Activated naive CD8-positive, alpha-beta T cell (primary cell): ENCODE results near the gene KRT78.
"Not testable (repeated sequence)": the region's sequence is repeated elsewhere in the genome, so short reads cannot be mapped to it uniquely, and the experiment has no call there.

Experiments
- H3K27ac Mint-ChIP-seq: one replicate; pipeline ENCODE4 v1.8.0; 2021; ENCODE audit warnings: mixed read lengths
- H3K27me3 Mint-ChIP-seq: one replicate; pipeline ENCODE4 v1.8.0; 2021; ENCODE audit warnings: mixed read lengths
- H3K36me3 Mint-ChIP-seq: one replicate; pipeline ENCODE4 v1.8.0; 2021; ENCODE audit warnings: mixed read lengths
- H3K4me1 Mint-ChIP-seq: one replicate; pipeline ENCODE4 v1.8.0; 2021; ENCODE audit warnings: low read depth, mixed read lengths
- H3K4me3 Mint-ChIP-seq: one replicate; pipeline ENCODE4 v1.8.0; 2021; ENCODE audit warnings: mild to moderate bottlenecking, mixed read lengths
- H3K9me3 Mint-ChIP-seq: one replicate; pipeline ENCODE4 v1.8.0; 2021; ENCODE audit warnings: low read depth, mixed read lengths

KRT78 gene

DNA sequence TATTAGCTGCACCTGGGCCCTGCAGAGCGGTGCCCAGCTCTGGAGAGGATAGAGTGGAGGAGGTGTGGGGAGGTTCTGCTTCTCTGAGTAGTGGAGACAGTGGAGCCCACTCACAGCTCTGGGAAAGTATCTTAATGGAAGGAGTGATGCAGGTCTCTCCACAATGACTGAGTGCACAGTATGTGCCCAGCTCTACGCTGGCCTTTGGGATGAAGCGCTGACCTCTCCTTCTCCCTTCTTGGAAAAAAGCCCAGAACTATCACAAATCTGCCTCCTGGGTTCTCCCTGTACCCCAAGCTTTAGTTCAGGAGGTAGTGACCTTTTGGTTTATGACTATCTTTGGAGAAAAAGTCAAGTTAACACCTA lies 52.4 kb downstream of the KRT78 start:
- no peaks in the 10 kb centered on the region for H3K9me3 Mint-ChIP-seq
- H3K27ac Mint-ChIP-seq = no peak overlapping the region
- no peak overlapping the region for H3K4me3 Mint-ChIP-seq
- no peaks in the 10 kb centered on the region for H3K36me3 Mint-ChIP-seq
- peaks cover 14% of the 10 kb centered on the region for H3K4me1 Mint-ChIP-seq
- H3K27me3 Mint-ChIP-seq = peaks cover 1% of the 10 kb centered on the region

DNA sequence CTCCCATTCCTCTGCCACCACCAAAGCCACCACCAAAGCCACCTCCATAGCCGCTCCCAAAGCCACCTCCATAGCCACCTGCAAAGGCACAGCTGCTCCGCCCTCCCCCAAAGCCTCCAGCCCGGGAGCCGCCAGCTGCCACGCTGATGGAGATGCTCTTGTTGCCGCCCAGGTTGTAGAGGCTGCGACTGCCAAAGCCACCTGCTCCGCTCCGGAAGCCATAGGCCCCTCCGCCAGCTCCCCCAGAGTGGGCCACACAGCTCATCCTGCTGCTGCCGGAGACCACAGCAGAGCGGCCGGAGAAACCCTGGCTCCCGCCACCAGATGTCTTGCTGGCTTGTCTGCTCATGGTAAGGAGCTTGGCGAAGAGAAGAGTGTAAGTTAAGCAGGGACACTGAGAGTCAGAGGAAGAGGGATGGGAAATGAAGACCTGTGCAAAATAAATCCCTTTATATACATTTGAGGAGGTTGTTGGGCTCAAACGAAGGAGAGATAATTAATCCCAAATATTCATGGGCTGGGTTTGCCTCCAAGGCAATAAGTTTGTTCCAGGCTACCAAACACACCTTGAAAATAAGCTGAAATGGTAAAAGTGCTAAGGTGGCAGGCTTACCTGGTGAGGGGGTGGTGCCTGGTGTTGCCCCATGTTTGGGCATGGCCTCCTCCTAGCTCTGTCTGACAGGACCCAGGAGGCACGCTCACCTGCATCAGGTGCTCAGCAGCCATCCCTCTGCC lies 52.9 kb downstream of the KRT78 start, which contains the start of gene KRT3:
KRT3 (minus strand) TSS at position 424 of the 735 bp plus-strand sequence; CDS start at position 349, 75 bp downstream.
- H3K4me3 Mint-ChIP-seq = no peak within 1 kb of the TSS
- H3K27me3 Mint-ChIP-seq = peaks cover 1% of the 10 kb centered on the region
- no peaks in the 10 kb centered on the region for H3K9me3 Mint-ChIP-seq
- no peaks in the 10 kb centered on the region for H3K36me3 Mint-ChIP-seq
- H3K4me1 Mint-ChIP-seq = peaks cover 14% of the 10 kb centered on the region
- H3K27ac Mint-ChIP-seq = no peak within 1 kb of the TSS

DNA sequence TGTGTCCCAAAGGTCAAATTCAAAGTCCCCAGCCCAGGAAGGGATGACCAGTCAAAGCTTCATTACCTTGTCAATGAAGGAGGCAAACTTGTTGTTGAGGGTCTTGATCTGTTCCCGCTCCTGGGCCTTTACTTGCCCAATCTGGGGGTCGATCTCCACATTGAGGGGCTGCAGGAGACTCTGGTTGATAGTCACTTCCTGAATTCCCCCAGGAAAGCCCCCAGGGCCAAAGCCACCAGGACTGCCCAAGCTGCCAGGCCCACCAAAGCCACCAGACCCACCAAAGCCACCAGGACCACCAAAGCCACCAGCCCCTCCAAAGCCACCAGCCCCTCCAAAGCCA lies 53.5 kb downstream of the KRT78 start:
- not testable (repeated sequence) for H3K9me3 Mint-ChIP-seq, H3K27me3 Mint-ChIP-seq, H3K36me3 Mint-ChIP-seq, H3K27ac Mint-ChIP-seq, H3K4me3 Mint-ChIP-seq
- peaks cover 18% of the 10 kb centered on the region for H3K4me1 Mint-ChIP-seq

DNA sequence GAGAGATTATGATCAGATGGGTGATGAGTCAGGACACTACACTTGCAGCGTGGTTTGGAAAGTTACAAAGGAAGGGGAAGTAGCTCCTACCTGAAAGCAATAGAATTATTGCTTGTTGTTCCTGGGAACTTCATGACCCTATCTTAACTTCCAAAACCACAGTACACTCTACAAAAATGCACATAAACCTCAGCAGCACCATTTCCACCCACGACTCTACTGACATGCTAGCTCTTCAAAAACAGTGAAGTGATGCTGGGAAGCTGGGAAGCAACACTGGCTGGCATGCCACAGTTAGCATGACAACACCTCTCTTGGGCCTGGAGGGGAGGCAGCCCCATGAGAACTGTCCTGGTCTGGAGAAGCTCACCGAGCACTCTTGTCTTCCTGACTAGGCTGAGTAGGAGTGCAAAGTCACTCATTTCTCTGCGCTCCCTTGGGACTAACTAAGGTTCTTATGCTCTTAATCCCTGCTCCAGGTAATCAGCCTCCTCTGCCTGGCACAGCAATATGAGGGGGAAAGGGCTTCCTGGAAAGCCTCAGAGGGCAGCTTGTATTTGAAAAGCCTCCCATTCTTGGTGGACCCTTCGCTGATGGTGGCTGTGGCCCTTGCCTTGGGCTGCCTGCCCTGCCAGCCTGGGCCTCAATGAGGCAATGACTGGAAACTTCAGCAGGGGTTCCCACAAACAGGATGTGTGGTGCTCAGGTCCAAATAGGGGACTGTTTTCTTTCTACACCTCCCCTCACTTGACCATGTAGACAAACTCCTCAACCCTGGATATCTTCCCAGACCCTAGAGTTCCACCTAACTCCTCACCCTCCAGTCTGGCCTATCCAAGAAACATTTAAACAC lies 54.1 kb downstream of the KRT78 start:
- Mint-ChIP-seq H3K4me3 (no peak overlapping the region), H3K36me3 (no peaks in the 10 kb centered on the region), H3K27me3 (peaks cover 1% of the 10 kb centered on the region), H3K9me3 (no peaks in the 10 kb centered on the region), H3K27ac (no peak overlapping the region), H3K4me1 (peaks cover 24% of the 10 kb centered on the region)

DNA sequence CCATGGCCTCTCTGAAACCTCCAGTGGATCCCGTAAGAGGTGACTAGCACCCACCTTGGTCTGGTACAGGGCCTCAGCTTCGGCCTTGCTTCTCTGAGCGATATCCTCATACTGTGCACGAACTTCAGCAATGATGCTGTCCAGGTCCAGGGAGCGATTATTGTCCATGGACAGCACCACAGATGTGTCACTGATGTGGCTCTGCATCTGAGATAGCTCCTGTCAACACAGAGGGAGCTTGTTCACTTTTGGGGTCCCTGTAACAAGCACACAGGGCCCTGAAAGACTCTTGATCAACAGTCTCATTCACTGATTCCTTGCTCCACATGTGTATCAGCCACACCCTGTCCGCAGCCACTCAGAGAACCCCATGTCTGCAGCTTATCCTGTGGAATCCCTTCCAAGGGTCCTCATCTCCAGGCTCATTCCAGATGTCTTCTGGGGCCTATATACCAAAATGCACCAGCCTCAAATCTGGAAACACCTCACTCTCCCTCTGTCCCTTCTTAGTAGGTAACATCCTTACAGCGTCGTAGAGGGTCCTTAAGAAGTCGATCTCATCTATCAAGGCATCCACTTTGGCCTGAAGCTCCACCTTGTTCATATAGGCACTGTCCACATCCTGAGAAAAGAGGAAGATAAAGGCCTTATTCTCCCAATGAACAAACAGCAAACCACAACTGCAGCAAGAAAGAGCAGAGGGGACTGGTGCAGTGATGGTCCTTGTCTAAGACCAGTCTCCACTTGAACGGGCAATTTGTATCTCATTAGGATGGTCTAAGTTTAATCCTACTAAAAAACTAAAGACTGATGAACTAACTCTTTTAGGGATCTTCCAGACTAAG lies 56.4 kb downstream of the KRT78 start:
- peaks cover 14% of the 10 kb centered on the region for H3K27me3 Mint-ChIP-seq
- H3K4me3 Mint-ChIP-seq = no peak overlapping the region

DNA sequence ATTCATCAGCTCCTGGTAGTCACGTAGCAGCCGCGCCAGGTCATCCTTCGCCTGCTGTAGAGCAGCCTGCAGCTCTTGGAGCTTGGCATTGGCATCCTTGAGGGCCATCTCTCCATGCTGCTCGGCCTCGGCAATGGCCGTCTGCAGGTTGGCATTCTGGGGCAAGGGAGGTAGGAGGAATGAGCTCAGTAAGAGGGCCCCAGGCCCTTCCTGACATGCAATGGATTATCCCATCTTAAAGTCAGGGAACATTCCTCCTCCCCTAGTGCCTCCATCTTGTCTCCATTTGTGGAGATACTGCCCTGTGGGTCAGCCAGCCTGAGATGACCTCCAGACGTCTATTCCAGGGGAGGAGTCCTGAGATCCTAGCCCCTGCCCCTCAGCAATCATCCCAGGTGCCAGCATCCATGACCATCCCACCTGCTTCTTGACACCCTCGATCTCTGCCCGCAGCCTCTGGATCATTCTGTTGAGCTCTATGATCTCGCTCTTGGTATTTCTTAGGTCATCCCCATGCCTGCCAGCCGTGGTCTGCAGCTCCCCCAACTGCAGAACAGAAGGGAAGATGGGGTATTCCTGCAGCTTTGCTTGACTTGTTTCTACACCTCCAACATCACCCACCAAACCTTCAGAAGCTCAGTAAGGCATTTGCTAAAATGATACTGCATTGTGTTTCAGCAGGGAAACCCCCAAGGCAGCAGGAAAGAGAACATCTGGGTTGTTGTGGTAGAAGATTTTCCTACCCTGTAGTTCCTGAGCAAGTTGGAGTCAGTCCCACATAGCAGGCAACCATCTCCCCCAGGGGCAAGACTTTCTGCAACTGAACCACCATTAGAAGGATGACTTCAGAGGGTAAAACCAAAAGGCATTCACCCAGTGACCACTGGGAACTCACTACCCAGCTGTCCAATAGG lies 57.3 kb downstream of the KRT78 start:
- Mint-ChIP-seq H3K27me3 (peaks cover 14% of the 10 kb centered on the region), H3K27ac (no peak overlapping the region), H3K4me1 (peaks cover 32% of the 10 kb centered on the region), H3K9me3 (no peaks in the 10 kb centered on the region), H3K4me3 (no peak overlapping the region), H3K36me3 (no peaks in the 10 kb centered on the region)

More for the DNA sequence above, 56.4 kb downstream of the KRT78 start:
- no peaks in the 10 kb centered on the region for H3K9me3 Mint-ChIP-seq
- peaks cover 32% of the 10 kb centered on the region for H3K4me1 Mint-ChIP-seq
- H3K36me3 Mint-ChIP-seq = no peaks in the 10 kb centered on the region
- H3K27ac Mint-ChIP-seq = no peak overlapping the region

GRCh38 chr12:52790427-52791270 lies 58.1 kb downstream of the KRT78 start:
- Mint-ChIP-seq H3K9me3 (no peaks in the 10 kb centered on the region), H3K27me3 (peaks cover 14% of the 10 kb centered on the region), H3K4me3 (no peak overlapping the region), H3K27ac (no peak overlapping the region), H3K36me3 (no peaks in the 10 kb centered on the region), H3K4me1 (peaks cover 32% of the 10 kb centered on the region)

DNA sequence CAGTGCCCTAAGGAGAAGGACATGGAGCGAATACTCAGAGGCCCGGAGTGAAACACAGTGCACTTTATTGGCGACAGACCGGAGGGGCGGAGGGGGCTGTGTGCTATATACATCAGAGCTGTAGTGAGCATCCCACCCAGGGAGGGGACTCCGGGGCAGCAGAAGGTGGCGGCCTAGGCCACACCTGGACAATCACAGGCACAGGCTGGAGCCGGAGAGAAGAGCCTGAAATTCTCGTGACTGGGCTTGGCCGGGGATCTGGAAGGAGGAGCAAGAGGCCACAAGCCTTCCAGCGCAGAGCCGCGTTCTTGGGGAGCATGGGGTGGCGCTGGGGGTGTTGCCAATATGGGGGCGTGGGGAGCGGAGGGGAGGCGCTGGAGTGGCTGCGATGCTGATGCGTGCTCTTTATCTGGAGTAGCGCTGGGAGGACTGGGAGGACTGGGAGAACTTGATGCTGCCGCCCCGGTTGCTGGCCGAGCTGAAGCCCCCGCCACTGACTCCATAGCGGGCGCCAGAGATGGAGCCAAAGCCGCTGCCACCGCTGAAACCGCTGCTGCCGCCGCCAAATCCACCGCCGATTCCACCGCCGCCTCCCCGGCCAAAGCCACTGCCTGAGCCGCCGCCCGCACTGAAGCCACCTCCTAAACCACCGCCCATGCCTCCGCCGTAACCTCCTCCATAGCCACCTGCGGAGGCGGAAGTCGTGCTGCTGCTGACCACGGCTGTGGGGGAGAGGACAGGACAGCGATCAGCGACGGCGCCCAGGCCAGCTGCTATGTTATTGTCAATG lies 59.0 kb downstream of the KRT78 start:
- Mint-ChIP-seq H3K9me3 (no peaks in the 10 kb centered on the region), H3K36me3 (no peaks in the 10 kb centered on the region), H3K27ac (no peak overlapping the region), H3K4me3 (no peak overlapping the region), H3K4me1 (peaks cover 32% of the 10 kb centered on the region), H3K27me3 (peaks cover 14% of the 10 kb centered on the region)

GRCh38 chr12:52788876-52789636 lies 59.7 kb downstream of the KRT78 start:
- Mint-ChIP-seq H3K4me1 (peaks cover 26% of the 10 kb centered on the region), H3K4me3 (peak overlapping the region; percentile 17), H3K9me3 (no peaks in the 10 kb centered on the region), H3K27me3 (peaks cover 14% of the 10 kb centered on the region), H3K27ac (no peak overlapping the region), H3K36me3 (no peaks in the 10 kb centered on the region)

- H3K4me1 Mint-ChIP-seq = peaks cover 24% of the 10 kb centered on the region
- no peak overlapping the region for H3K27ac Mint-ChIP-seq
- H3K4me3 Mint-ChIP-seq = no peak overlapping the region
- no peaks in the 10 kb centered on the region for H3K9me3 Mint-ChIP-seq
- H3K27me3 Mint-ChIP-seq = peaks cover 14% of the 10 kb centered on the region
- no peaks in the 10 kb centered on the region for H3K36me3 Mint-ChIP-seq
Observed at GRCh38 chr12:52788192-52788875, 60.5 kb downstream of the KRT78 start.
